RWPE2 (cell line): Measurements from ENCODE around the gene EWSR1.

ENCODE experiments used
- ATAC-seq: fragments of 200-7000 bp; cut with Tn5 transposase; 3 replicates; pipeline ENCODE4 v1.9.1; 2021; ENCODE audit warnings: low read depth
- DNase-seq: peaks from one replicate; pipeline ENCODE4 v3.0.0-alpha.2; 2020; ENCODE audit warnings: low spot score
- H3K27ac ChIP-seq: fragments of 450-650 bp; 2 replicates; pipeline ENCODE4 v1.5.1; 2017; ENCODE audit warnings: mild to moderate bottlenecking; ENCODE audit not compliant: poor library complexity, severe bottlenecking
- H3K27me3 ChIP-seq: fragments of 250-450 bp; sonication (Bioruptor Pico); 2 replicates; pipeline ENCODE4 v1.5.1; 2021; ENCODE audit warnings: mild to moderate bottlenecking, moderate library complexity; ENCODE audit not compliant: insufficient read depth, poor library complexity, severe bottlenecking
- H3K36me3 ChIP-seq: fragments of 250-450 bp; sonication (Bioruptor Pico); 2 replicates; pipeline ENCODE4 v1.5.1; 2020; ENCODE audit warnings: low read depth, mild to moderate bottlenecking, moderate library complexity
- H3K4me1 ChIP-seq: fragments of 250-450 bp; sonication (Bioruptor Pico); 2 replicates; pipeline ENCODE4 v1.5.1; 2021; ENCODE audit warnings: mild to moderate bottlenecking, moderate library complexity; ENCODE audit not compliant: insufficient read depth, poor library complexity, severe bottlenecking
- H3K4me3 ChIP-seq: fragments of 250-450 bp; sonication (Bioruptor Pico); 2 replicates; pipeline ENCODE4 v1.5.1; 2021; ENCODE audit warnings: mild to moderate bottlenecking, moderate library complexity; ENCODE audit not compliant: severe bottlenecking
- H3K9me3 ChIP-seq: fragments of 250-450 bp; sonication (Bioruptor Pico); 2 replicates; pipeline ENCODE4 v1.5.1; 2021; ENCODE audit warnings: mild to moderate bottlenecking, moderate library complexity; ENCODE audit not compliant: severe bottlenecking
- CTCF ChIP-seq: fragments of 450-650 bp; IDR thresholded peaks from one replicate; pipeline ENCODE4 v1.5.1; 2017; ENCODE audit warnings: mild to moderate bottlenecking, moderate library complexity; ENCODE audit not compliant: poor library complexity, severe bottlenecking

Gene EWSR1

GRCh38 chr22:29258407-29259252 lies 9.4 kb upstream of the EWSR1 start:
- no peaks in the 10 kb centered on the region for H3K27me3 ChIP-seq
- H3K4me1 ChIP-seq: no peaks in the 10 kb centered on the region
- ATAC-seq (no peak), DNase-seq (no peak)
- H3K9me3 ChIP-seq: no peaks in the 10 kb centered on the region
- no peaks in the 10 kb centered on the region for H3K36me3 ChIP-seq
- no peak for TF ChIP-seq CTCF
- H3K27ac ChIP-seq: no peak overlapping the region
- no peak overlapping the region for H3K4me3 ChIP-seq

- no peaks in the 10 kb centered on the region for H3K4me1 ChIP-seq
- ATAC-seq: peak; percentile 48
- no peak for DNase-seq
- no peaks in the 10 kb centered on the region for H3K9me3 ChIP-seq
- no peak for TF ChIP-seq CTCF
- peaks cover 2% of the 10 kb centered on the region; the same call in 1 of the 2 replicates for H3K36me3 ChIP-seq
- no peaks in the 10 kb centered on the region for H3K27me3 ChIP-seq
- H3K4me3 ChIP-seq: no peak overlapping the region
- no peak overlapping the region for H3K27ac ChIP-seq
Measured at GRCh38 chr22:29259253-29259899, 8.7 kb upstream of the EWSR1 start.

- Histone ChIP-seq H3K4me3 (no peak overlapping the region), H3K9me3 (no peaks in the 10 kb centered on the region), H3K27ac (no peak overlapping the region), H3K4me1 (no peaks in the 10 kb centered on the region), H3K27me3 (no peaks in the 10 kb centered on the region), H3K36me3 (peaks cover 9% of the 10 kb centered on the region)
- ATAC-seq (no peak), DNase-seq (no peak)
- no peak for TF ChIP-seq CTCF
Measured at GRCh38 chr22:29260031-29260560, 8.0 kb upstream of the EWSR1 start.

GRCh38 chr22:29260601-29261315 lies 7.3 kb upstream of the EWSR1 start:
- no peak for TF ChIP-seq CTCF
- no peaks in the 10 kb centered on the region for H3K4me1 ChIP-seq
- H3K9me3 ChIP-seq: no peaks in the 10 kb centered on the region
- H3K27ac ChIP-seq: no peak overlapping the region
- ATAC-seq (no peak), DNase-seq (no peak)
- H3K36me3 ChIP-seq: peaks cover 15% of the 10 kb centered on the region
- H3K4me3 ChIP-seq: no peak overlapping the region
- H3K27me3 ChIP-seq: no peaks in the 10 kb centered on the region
